AG10803 (cell line): ENCODE data around the gene LAMP2.
A peak's percentile ranks its signal among the peaks of the same experiment; 100 is the strongest.
"Not testable (repeated sequence)": the region's sequence is repeated elsewhere in the genome, so short reads cannot be mapped to it uniquely, and the experiment has no call there.

Experiments
- DNase-seq: peaks from one replicate; pipeline ENCODE4 v3.0.0; 2010; ENCODE audit warnings: low read depth
- H3K4me3 ChIP-seq: 2 replicates; pipeline ENCODE4 v1.5.1; 2011; ENCODE audit warnings: mild to moderate bottlenecking, low read length, control low read depth
- TF ChIP-seq, protein P1 (sequence below): conservative IDR thresholded peaks from 2 replicates; pipeline ENCODE4 v1.5.1; 2011; ENCODE audit warnings: mild to moderate bottlenecking, low read length, control low read depth, inconsistent platforms

Gene LAMP2

DNA sequence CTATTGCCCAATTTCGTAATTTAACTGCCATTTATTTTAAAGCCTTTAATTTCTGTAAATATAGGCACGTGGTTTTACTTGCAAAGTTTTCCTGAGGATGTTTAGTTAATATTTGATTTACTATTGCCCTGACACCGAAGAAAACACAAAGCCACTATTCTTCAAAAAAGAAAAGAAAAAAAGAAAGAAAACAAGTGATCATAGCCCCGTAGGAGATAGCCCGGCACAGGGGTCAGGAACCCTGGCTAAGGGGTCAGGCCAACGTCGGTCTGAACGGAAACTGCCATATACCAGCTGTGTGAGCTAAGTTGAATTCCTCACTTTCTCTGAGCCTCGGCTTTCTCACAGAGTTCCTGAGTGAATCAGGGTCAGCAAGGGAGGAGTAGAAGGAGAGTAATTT, 17.7 kb upstream of the LAMP2 start:
- no peak overlapping the region for H3K4me3 ChIP-seq
- TF ChIP-seq, protein P1, sequence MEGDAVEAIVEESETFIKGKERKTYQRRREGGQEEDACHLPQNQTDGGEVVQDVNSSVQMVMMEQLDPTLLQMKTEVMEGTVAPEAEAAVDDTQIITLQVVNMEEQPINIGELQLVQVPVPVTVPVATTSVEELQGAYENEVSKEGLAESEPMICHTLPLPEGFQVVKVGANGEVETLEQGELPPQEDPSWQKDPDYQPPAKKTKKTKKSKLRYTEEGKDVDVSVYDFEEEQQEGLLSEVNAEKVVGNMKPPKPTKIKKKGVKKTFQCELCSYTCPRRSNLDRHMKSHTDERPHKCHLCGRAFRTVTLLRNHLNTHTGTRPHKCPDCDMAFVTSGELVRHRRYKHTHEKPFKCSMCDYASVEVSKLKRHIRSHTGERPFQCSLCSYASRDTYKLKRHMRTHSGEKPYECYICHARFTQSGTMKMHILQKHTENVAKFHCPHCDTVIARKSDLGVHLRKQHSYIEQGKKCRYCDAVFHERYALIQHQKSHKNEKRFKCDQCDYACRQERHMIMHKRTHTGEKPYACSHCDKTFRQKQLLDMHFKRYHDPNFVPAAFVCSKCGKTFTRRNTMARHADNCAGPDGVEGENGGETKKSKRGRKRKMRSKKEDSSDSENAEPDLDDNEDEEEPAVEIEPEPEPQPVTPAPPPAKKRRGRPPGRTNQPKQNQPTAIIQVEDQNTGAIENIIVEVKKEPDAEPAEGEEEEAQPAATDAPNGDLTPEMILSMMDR: no peak
- no peak for DNase-seq

DNA sequence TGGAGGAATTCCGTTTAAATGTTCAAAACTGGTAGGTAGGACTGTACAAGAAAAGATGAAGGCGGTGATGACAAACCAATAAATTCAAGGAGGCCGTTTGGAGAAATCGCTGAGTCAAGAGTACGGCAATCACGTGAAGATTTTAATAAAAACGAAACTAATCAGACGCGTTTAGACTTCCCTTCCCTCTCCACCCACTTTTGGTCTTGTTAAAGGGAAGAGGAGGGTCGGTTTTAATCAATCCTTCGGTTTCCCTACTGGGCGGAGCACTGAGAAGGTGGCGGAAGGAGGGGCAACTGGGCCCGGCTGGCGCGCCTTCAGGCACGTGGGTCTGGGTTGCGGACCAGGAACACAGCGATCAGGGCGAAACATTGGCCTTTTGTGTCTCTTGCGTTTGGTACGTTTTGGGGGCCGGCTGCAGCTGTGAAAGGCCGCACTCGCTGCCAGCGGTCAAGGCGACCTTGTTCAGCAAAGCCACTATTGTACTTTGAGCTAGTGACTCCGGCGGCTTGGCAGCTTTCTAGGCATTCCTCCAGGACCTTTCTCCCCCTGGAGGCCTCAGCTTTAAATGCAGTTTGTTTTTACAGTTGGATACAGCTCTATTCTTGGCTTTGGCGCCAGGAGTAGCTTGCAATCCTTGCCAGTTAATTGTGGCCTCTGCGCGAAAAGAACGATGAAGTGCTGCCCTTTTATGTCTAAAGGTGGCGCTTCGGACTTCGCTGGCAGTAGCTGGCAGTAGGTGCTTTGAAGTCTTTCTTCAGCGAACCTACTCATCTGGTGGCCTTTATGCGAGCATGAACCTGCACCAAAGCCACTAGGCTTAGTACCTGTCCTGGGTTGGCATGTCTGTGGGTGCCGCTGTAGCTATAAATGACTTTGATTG, 16.8 kb upstream of the LAMP2 start:
- TF ChIP-seq, protein P1: peak; percentile 58

DNA sequence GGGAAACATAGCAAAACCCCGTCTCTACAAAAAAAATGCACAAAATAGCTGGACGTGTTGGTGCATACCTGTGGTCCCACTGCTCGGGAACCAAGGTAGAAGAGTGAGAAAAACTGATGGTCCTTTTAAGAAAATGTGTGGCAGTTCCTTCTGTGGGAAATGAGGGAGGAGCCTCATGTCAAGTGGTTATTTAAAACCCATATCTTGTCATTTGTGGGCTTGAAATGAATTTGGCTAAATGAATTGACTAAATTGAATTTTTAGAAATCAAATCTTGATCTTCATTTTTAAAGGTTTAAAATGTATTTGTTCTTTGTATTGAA, 16.2 kb upstream of the LAMP2 start:
- H3K4me3 ChIP-seq: peak overlapping the region; percentile 62

More for the DNA sequence above, 16.8 kb upstream of the LAMP2 start:
- peak overlapping the region; percentile 62 for H3K4me3 ChIP-seq
- peak; percentile 77 for DNase-seq

DNA sequence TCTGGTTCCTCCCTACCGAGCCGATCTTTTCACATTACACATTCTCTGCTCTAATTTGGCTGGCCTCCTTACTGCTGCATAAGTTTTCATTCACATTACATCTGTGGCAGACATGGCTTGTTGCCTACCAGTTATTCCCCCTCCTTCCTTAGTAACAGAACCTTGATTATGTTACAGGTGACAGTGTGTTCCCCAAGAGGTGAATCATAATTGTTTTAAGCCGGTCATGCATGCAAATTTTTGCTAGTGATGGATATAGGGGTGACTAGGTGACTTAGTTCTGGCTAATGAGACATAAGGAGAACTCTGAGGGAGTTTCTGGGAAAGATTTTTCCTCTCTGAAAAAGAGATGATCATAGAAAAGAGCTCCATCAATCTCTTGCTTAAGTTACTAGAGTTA, 8.4 kb upstream of the LAMP2 start:
- DNase-seq: no peak
- no peak overlapping the region for H3K4me3 ChIP-seq
- TF ChIP-seq, protein P1: no peak

More for the DNA sequence above, 16.2 kb upstream of the LAMP2 start:
- TF ChIP-seq, protein P1: no peak
- no peak for DNase-seq

DNA sequence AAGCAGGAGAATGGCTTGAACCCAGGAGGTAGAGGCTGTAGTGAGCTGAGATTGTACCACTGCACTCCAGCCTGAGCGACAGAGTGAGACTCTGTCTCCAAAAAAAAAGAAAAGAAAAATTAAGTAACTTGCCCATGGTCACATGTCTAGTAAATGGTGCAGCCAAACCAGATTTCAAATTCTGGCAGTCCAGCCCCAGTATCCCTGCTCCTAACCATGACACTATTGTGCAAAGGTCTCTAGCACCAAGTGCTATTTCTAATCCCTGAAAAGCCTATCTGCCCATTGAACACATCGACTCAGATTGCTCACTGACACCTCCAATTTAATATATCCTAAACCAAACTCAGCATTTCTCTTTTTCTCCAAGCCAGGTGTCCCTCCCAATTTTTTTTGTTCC, 7.6 kb upstream of the LAMP2 start:
- TF ChIP-seq, protein P1: no peak
- H3K4me3 ChIP-seq: no peak overlapping the region
- no peak for DNase-seq

DNA sequence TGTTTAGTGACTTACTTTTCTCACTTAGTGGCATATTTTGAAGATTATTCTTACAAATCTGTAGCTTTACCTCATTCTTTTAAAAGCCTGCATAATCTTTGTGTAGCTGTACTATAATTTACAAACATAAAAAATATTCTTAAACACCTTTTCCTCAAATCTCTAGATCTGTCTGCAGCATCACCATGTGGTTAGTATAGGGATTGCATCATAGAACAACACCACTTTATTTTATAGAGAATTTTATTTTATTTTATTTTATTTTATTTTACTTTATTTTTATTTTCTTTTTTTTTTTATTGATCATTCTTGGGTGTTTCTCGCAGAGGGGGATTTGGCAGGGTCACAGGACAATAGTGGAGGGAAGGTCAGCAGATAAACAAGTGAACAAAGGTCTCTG, 6.4 kb upstream of the LAMP2 start:
- TF ChIP-seq, protein P1: peak; percentile 69
- H3K4me3 ChIP-seq: not testable (repeated sequence)
- DNase-seq: peak; percentile 20

DNA sequence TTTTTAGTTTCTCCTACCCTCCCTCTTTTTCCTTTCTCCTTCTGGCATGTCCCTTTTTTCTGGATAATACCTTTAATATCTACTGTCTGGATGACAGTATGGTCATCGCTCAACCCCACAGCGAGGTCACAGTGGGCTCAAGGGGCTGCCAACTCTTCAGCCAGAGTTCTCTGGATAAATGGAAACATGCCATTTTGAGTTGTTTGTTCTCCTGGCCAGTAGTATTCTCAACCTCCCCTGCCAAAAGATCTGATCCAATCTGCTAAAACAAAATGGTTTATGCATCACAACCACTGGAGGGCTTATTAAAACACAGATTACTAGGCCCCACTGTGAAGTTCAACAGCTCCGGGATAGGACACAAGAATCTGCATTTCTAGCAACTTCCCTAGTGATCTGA, 5.0 kb upstream of the LAMP2 start:
- TF ChIP-seq, protein P1: no peak
- H3K4me3 ChIP-seq: no peak overlapping the region
- no peak for DNase-seq

DNA sequence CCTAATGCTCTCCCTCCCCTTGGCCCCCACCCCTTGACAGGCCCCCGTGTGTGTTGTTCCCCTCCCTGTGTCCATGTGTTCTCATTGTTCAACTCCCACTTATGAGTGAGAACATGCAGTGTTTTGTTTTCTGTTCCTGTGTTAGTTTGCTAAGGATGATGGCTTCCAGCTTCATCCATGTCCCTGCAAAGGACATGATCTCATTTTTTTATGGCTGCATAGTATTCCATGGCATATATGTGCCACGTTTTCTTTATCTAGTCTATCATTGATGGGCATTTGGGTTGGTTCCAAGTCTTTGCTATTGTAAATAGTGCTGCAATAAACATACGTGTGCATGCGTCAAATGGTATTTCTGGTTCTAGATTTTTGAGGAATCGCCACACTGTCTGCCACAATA, 561 bp upstream of the LAMP2 start:
- not testable (repeated sequence) for DNase-seq, H3K4me3 ChIP-seq
